ENCODE measurements around the gene CHURC1. TPM values are rescaled to one million over a fixed set of nuclear protein-coding genes. Genes with fewer than 3 reads are reported as not detected.

Gene CHURC1
- total RNA-seq (2014; rRNA removed; shearing (Covaris generic)), result 46.6 and 53.4 TPM in 2 replicates
- polyA plus RNA-seq (2015; cell fraction: cytosol; rRNA removed), result 26.8 and 39.6 TPM in 2 replicates
- 17.2 and 18.0 TPM in 2 replicates for polyA plus RNA-seq (2015; cell fraction: nucleus; rRNA removed)

- peak; percentile 99 for DNase-seq (ENCODE audit: low read depth, low spot score)
- in situ Hi-C loops (cut with HindIII; ENCODE audit: low pct_unique_long_range_greater_than_20kb, low sequenced_read_pairs), result no loop called here
Observed at GRCh38 chr14:64914237-64915028, at the start of gene CHURC1. TSS of gene CHURC1 (plus strand) at chr14:64914455. CDS start at chr14:64914496, 41 bp downstream.

DNA sequence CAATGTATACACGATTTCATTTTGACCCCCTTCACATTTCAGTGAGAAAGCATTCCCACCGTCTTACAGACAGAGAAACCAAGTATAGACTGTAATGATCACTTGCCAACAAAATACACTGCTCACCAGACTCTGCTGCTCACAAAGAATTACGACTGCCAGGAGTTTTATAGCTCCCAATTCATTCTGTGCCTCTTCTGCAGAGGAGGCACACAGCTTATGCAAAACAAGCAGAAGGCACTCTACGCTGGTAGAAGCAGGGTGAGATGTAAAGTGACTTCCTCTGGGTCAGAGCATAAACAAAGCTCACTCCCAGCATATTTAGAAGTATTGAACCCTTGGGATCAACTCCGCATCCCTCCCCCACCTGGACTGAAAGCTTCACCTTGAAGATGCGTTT is 49.1 kb upstream of the CHURC1 start:
- in situ Hi-C loops (cut with HindIII; ENCODE audit: low pct_unique_long_range_greater_than_20kb, low sequenced_read_pairs), result no loop called here
- no peak for DNase-seq (ENCODE audit: low read depth, low spot score)

DNA sequence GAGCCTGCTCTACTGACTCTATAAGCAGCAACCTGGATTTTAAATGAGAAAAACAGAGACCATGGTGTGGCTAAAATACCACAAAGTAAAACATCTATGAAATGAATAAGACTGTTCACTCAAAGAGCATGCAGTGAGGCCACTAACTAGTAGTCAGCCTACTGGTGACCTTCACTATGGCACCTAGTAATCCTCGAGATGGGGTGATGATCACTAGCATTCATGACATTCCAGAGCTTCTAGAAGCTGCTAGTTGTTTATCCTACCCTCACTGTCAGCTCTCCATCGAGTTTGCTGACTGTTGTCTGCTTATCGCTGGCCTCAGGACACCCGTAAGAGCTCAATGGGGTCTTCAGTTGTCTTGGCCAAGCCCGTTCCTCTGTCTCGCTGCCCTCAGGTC is 48.3 kb upstream of the CHURC1 start:
- in situ Hi-C loops (cut with HindIII; ENCODE audit: low pct_unique_long_range_greater_than_20kb, low sequenced_read_pairs), result no loop called here
- DNase-seq (ENCODE audit: low read depth, low spot score), result no peak

- DNase-seq (ENCODE audit: low read depth, low spot score), result no peak
- in situ Hi-C loops (cut with HindIII; ENCODE audit: low pct_unique_long_range_greater_than_20kb, low sequenced_read_pairs), result no loop called here
Observed at GRCh38 chr14:64867182-64867581, 47.1 kb upstream of the CHURC1 start.

DNA sequence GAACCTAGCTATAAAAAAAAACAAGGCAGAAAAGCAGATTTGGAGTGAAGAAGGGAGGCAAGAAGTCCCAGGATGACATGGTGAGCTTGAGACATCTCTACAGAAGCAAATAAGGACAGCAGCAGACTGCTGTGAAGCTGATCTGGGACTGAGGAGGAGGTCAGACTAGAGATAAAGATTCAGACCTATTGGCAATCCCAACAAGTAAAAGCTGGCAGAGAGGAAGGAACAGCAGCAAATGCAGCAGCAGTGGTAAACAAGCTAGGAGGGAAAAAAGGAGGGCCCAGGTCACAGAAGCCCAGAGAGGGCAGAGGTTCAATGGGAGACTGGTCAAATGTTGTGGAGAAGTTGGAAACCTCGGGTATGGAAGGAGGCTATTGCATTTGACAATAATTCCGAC is 45.9 kb upstream of the CHURC1 start:
- in situ Hi-C loops (cut with HindIII; ENCODE audit: low pct_unique_long_range_greater_than_20kb, low sequenced_read_pairs), result no loop called here
- DNase-seq (ENCODE audit: low read depth, low spot score), result no peak

- no peak for DNase-seq (ENCODE audit: low read depth, low spot score)
- in situ Hi-C loops (cut with HindIII; ENCODE audit: low pct_unique_long_range_greater_than_20kb, low sequenced_read_pairs), result no loop called here
Observed at GRCh38 chr14:64868841-64869240, 45.4 kb upstream of the CHURC1 start.

DNA sequence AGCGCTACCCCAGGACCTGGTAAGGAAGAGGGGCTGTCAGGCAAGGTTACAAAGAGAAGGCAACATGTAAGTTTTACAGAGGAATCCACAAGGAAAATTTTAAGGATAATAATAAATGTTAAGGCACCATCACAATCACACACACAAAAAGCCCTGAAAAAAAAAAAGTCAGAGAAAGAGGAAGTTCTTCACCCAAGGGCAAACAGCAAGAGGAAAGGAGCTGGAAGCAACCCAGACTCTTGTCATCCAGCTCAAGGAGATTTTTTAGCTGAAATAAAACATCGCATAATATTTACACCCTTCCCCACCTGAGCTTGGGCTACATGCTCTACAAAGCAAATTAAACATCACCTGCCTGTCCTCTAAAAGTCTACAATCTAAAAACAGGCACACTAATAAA is 44.1 kb upstream of the CHURC1 start:
- in situ Hi-C loops (cut with HindIII; ENCODE audit: low pct_unique_long_range_greater_than_20kb, low sequenced_read_pairs), result no loop called here

GRCh38 chr14:64871344-64871743 is 42.9 kb upstream of the CHURC1 start:
- in situ Hi-C loops (cut with HindIII; ENCODE audit: low pct_unique_long_range_greater_than_20kb, low sequenced_read_pairs), result no loop called here
- DNase-seq (ENCODE audit: low read depth, low spot score), result no peak

More for the DNA sequence above, 44.1 kb upstream of the CHURC1 start:
- DNase-seq (ENCODE audit: low read depth, low spot score), result no peak

DNA sequence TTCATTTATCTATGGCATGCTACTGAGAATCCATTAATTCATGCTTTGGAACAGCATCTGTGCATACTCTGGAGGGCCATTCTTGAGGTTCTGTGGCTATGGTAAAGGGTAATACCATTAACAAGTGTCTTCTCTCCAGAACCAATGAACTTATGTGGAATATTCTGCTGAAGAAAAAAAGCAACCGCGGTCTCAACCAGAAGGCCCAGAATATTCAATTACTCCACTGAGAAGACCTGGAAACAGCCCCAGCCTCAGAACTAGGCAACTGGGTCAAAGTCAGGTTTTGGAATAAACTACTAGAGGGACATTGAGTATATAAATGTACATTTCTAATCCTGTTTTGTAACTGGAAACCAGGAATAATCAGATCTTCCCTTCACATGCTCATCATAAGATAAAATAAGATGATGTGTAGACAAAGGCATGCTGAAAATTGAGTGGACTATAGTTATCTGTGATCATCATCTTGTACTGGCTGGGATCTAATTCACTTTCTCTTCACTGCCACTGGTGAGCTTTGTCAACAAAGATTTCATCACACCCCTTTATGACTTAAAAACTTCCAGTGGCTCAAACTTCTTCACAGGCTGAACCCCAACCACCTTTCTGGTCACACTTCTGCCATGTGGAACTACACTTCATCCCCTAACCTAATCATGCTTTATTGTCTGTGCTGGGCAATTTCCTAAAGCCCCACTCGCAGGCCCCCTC is 40.6 kb upstream of the CHURC1 start:
- no peak for DNase-seq (ENCODE audit: low read depth, low spot score)
- in situ Hi-C loops (cut with HindIII; ENCODE audit: low pct_unique_long_range_greater_than_20kb, low sequenced_read_pairs), result no loop called here

DNA sequence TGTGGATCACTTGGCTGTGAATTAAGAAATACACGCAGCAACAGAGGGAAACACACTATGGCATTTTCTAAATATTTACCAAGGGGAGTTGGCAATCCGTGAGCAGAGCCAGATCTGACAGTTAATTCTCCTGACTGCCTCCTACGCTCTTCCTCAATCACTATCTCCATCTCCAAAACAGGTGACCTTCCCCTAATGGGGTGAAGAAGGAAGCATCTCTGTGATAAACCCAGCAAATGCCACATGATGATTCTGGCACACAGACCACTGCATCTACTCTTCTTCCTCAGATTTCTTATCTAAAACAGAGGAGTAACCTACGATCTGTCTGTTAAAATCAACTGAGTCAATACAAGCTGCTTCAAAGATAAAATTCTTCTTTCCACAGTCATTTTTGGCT is 38.9 kb upstream of the CHURC1 start:
- in situ Hi-C loops (cut with HindIII; ENCODE audit: low pct_unique_long_range_greater_than_20kb, low sequenced_read_pairs), result no loop called here
- no peak for DNase-seq (ENCODE audit: low read depth, low spot score)

DNA sequence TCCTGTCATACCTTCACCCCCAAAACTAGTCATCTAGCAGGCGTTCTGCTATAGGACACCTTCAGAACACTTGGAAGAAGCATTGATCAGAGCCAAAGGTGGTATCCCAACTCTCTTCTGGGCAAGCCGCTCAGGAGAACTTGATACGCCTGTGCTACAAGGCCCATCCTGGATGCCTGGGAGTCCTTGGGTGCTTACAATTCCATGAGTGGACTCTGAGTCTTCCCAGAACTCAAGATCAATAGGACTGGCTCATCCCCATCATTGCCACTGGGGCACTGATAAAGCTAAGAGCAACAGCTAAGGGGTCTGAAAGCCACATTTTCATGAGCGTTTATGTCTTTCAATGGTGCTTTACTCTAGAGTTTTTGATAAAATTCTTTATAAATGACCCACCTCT is 36.4 kb upstream of the CHURC1 start:
- in situ Hi-C loops (cut with HindIII; ENCODE audit: low pct_unique_long_range_greater_than_20kb, low sequenced_read_pairs), result no loop called here
- no peak for DNase-seq (ENCODE audit: low read depth, low spot score)

DNA sequence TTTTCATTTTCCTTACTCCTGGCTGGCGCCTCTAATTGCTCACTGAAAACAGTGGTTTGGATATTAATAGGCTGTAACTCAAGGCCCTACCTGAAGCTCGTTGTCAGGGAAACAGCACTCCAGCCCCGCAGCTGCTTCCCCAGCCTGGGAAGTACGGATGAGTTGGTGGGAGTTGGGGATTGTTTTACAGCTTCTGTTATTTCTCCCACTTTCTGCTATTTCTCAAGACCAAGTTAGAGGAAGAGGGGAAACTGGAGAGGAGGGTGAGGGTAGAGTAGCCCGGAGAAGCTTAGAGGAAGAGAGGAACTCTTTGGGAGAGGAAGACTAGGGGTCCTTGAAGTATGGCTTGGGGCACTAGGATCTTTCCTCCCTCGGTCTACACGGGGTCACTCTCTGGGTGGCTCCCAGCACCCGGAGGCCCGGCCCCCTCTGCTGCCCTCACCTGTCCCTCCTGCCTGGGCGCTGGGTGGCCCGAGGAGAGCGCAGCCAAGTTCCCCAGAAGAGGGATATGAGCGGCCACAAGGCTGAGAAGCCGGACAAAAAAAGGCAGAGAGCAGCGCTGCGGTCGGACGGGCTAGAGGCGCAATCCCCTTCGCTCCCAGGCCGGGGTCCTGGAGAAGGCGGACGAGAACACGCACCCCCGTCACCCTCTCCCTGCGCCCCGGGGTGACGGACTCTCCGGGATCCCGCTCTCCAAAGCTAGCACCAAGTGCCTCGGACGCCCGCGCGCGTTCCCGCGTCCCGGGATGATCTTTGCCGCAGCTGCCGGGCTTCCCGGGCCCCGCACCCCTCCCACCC is 35.2 kb upstream of the CHURC1 start:
- in situ Hi-C loops (cut with HindIII; ENCODE audit: low pct_unique_long_range_greater_than_20kb, low sequenced_read_pairs), result no loop called here
- no peak for DNase-seq (ENCODE audit: low read depth, low spot score)

GRCh38 chr14:64879635-64880220 is 34.5 kb upstream of the CHURC1 start, which contains the start of gene SPTB:
TSS of gene SPTB (minus strand) at chr14:64879907. CDS start at chr14:64823094, 56,813 bp downstream.
- in situ Hi-C loops (cut with HindIII; ENCODE audit: low pct_unique_long_range_greater_than_20kb, low sequenced_read_pairs), result no loop called here
- DNase-seq (ENCODE audit: low read depth, low spot score), result no peak

GRCh38 chr14:64880221-64881121 is 33.8 kb upstream of the CHURC1 start:
- in situ Hi-C loops (cut with HindIII; ENCODE audit: low pct_unique_long_range_greater_than_20kb, low sequenced_read_pairs), result no loop called here
- DNase-seq (ENCODE audit: low read depth, low spot score), result peak; percentile 22

DNA sequence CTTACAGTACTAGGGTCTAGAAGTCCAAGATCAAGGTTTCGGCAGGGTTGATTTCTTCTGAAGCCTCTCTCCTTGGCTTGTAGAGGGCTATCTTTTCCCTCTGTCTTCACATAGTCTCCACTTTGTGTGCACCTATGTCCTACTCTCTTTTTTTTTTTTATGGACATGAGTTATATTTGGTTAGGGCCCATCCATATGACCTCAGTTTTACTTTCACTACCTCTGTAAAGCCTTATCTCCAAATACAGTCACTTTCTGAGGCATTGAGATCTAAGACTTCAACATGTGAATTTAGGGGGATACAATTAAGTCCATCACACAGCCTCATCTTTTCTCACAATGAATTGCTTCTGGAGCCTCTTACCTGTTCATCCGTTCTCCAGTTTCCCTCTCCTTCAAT is 28.7 kb upstream of the CHURC1 start:
- in situ Hi-C loops (cut with HindIII; ENCODE audit: low pct_unique_long_range_greater_than_20kb, low sequenced_read_pairs), result no loop called here
- DNase-seq (ENCODE audit: low read depth, low spot score), result no peak

GRCh38 chr14:64889352-64889751 is 24.9 kb upstream of the CHURC1 start:
- in situ Hi-C loops (cut with HindIII; ENCODE audit: low pct_unique_long_range_greater_than_20kb, low sequenced_read_pairs), result no loop called here

More at GRCh38 chr14:64889352-64889751, 24.9 kb upstream of the CHURC1 start:
- no peak for DNase-seq (ENCODE audit: low read depth, low spot score)
